GM13976 (cell line): ENCODE data around the gene CA9.

Source experiments
- DNase-seq: peaks from one replicate; pipeline ENCODE4 v3.0.0; 2012; ENCODE audit warnings: low spot score
- in situ Hi-C: fragments of 300-500 bp; cut with MboI; formaldehyde crosslinking; loops from one replicate; pipeline ENCODE4 v1.12.0; 2022; ENCODE audit warnings: low sequenced_read_pairs, mixed read lengths, inconsistent platforms; ENCODE audit not compliant: unreplicated experiment
- TF ChIP-seq, protein P1 (sequence below): IDR thresholded peaks from 2 replicates; pipeline ENCODE4 v1.5.1; 2012; ENCODE audit warnings: borderline replicate concordance, mild to moderate bottlenecking; ENCODE audit not compliant: insufficient read depth; ENCODE audit errors: extremely low read depth, missing control alignments, control extremely low read depth

CA9 gene

DNA sequence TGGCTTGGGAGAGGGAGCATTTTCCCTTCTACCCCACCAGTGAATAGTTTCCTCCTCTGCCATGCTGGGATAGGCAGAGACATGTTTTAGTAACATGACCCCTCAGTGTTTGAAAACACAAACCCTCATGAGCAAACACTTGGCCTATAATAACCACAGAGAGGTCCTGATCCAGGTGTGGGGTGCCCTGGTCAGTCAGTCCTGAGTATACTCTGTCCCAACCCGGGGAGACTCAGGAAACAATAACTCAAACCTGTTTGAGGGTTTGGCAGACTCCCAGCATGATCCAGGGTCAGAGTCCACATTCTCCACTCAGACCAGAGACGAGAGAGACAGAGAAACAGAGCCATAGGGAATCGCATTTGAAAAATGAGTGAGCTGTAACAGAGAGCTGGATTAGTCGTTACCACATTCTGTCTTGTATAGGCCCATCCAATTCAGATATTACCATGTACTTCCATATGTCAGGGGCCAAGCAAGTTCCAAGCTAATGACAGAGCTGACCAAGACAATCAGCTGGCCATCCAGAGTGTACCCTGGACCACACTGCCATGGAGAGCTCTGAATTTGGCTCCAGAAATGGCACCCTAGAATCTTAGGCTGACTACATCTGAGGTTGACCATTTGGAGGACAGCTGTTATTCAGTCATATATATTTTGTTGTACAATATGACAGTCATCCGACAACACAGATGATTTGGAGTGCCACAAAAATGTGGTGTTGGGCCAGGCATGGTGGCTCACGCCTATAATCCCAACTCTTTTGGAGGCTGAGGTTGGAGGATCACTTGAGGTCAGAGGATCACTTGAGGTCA is 4.2 kb upstream of the CA9 start:
- TF ChIP-seq, protein P1, sequence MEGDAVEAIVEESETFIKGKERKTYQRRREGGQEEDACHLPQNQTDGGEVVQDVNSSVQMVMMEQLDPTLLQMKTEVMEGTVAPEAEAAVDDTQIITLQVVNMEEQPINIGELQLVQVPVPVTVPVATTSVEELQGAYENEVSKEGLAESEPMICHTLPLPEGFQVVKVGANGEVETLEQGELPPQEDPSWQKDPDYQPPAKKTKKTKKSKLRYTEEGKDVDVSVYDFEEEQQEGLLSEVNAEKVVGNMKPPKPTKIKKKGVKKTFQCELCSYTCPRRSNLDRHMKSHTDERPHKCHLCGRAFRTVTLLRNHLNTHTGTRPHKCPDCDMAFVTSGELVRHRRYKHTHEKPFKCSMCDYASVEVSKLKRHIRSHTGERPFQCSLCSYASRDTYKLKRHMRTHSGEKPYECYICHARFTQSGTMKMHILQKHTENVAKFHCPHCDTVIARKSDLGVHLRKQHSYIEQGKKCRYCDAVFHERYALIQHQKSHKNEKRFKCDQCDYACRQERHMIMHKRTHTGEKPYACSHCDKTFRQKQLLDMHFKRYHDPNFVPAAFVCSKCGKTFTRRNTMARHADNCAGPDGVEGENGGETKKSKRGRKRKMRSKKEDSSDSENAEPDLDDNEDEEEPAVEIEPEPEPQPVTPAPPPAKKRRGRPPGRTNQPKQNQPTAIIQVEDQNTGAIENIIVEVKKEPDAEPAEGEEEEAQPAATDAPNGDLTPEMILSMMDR: no peak
- no peak for DNase-seq
- in situ Hi-C loops: no loop called here

GRCh38 chr9:35674025-35674361 is 265 bp downstream of the CA9 start:
- in situ Hi-C loops: no loop called here
- DNase-seq: no peak
- TF ChIP-seq, protein P1: no peak

GRCh38 chr9:35675204-35675603 is 1.5 kb downstream of the CA9 start:
- DNase-seq: no peak
- in situ Hi-C loops: no loop called here
- TF ChIP-seq, protein P1: no peak

- DNase-seq: peak; percentile 79
- TF ChIP-seq, protein P1: no peak
- in situ Hi-C loops: no loop called here
These were observed 2.1 kb downstream of the CA9 start for GRCh38 chr9:35675732-35676392.

DNA sequence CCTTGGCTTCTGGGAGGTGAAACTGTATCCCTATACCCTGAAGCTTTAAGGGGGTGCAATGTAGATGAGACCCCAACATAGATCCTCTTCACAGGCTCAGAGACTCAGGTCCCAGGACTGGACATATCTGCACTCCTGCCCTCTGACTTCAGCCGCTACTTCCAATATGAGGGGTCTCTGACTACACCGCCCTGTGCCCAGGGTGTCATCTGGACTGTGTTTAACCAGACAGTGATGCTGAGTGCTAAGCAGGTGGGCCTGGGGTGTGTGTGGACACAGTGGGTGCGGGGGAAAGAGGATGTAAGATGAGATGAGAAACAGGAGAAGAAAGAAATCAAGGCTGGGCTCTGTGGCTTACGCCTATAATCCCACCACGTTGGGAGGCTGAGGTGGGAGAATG is 5.4 kb downstream of the CA9 start:
- DNase-seq: no peak
- in situ Hi-C loops: no loop called here
- TF ChIP-seq, protein P1: no peak

DNA sequence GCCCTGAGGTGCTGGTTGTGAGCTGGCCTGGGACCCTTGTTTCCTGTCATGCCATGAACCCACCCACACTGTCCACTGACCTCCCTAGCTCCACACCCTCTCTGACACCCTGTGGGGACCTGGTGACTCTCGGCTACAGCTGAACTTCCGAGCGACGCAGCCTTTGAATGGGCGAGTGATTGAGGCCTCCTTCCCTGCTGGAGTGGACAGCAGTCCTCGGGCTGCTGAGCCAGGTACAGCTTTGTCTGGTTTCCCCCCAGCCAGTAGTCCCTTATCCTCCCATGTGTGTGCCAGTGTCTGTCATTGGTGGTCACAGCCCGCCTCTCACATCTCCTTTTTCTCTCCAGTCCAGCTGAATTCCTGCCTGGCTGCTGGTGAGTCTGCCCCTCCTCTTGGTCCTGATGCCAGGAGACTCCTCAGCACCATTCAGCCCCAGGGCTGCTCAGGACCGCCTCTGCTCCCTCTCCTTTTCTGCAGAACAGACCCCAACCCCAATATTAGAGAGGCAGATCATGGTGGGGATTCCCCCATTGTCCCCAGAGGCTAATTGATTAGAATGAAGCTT is 6.1 kb downstream of the CA9 start:
- in situ Hi-C loops: no loop called here
- DNase-seq: no peak

More for the DNA sequence above, 6.1 kb downstream of the CA9 start:
- TF ChIP-seq, protein P1: no peak
